ENCODE data around the gene ACSL4. TPM values are rescaled to one million over a fixed set of nuclear protein-coding genes. Genes with fewer than 3 reads are reported as not detected.
"Not testable (repeated sequence)": the region's sequence is repeated elsewhere in the genome, so short reads cannot be mapped to it uniquely, and the experiment has no call there.

ACSL4 gene
- polyA plus RNA-seq, 1 donor, result 22.1 TPM

DNA sequence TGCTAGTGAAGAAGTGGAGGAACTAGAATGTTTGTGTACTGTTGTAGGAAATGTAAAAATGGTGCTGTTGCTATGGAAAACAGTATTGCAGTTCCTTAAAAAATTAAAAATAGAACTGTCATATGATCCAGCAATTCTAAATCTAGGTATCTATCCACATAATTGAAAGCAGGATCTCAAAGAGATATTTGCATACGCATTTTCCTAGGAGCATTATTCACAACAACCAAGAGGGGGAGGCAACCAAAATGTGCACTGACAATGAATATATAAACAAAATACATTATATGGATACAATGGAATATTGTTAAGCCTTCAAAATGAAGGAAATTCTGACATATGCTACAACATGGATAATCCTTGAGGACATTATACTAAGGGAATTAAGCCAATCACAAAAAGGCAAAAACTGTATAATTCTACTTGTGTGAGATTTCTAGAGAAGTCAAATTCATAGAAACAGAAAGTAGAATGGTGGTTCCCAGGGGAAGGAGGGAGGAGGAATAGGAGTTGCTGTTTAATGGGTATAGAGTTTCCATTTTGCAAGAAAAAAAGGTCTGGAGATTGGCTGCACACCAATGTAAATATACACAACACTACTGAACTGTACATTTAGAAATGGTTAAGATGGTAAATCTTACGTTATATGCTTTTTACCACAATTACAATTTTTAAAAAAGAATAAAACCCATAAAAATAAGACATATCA lies 72.5 kb downstream of the ACSL4 start:
- DNase-seq, result no peak

DNA sequence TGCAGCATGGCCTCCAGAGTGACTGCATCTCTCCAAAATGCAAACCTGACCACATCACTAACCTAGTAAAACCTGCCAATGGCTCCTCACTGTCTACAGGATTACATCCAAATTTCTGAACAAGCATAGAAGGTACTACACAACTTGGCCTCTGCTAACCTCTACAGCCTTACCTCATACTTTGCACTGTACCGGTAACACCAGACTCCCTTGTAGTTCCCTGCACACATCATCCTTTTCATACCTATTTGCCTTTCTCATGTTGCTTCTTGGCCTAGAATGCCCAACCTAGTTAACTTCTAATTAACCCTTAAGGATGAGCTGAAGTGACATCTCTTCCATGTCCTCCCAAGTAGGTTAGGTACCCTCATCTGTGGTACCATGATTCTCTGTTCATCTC lies 74.7 kb downstream of the ACSL4 start:
- DNase-seq, result no peak

DNA sequence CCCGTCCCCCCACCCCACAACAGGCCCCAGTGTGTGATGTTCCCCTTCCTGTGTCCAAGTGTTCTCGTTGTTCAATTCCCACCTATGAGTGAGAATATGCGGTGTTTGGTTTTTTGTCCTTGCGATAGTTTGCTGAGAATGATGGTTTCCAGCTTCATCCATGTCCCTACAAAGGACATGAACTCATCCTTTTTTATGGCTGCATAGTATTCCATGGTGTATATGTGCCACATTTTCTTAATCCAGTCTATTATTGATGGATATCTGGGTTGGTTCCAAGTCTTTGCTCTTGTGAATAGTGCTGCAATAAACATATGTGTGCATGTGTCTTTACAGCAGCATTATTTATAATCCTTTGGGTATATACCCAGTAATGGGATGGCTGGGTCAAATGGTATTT lies 75.7 kb downstream of the ACSL4 start:
- not testable (repeated sequence) for DNase-seq

DNA sequence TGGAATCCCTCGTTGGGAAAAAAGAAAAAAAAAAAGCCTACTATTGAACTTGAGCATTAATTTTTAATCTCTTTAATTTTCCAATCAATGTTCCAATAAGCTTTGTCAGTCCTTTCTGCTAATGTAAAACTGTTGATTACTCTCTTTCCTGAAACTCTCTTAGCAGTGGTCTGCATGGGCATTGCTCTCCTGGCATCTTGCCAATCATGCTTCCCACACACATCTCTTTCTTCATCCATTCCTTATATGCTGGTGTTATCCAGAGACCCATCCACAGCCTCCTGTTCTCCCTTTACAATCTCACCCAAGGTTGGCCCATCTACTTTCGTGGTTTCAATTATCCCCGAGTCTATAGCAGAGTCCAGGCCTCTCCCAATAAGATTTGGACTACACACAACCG lies 76.3 kb downstream of the ACSL4 start:
- DNase-seq, result no peak

DNA sequence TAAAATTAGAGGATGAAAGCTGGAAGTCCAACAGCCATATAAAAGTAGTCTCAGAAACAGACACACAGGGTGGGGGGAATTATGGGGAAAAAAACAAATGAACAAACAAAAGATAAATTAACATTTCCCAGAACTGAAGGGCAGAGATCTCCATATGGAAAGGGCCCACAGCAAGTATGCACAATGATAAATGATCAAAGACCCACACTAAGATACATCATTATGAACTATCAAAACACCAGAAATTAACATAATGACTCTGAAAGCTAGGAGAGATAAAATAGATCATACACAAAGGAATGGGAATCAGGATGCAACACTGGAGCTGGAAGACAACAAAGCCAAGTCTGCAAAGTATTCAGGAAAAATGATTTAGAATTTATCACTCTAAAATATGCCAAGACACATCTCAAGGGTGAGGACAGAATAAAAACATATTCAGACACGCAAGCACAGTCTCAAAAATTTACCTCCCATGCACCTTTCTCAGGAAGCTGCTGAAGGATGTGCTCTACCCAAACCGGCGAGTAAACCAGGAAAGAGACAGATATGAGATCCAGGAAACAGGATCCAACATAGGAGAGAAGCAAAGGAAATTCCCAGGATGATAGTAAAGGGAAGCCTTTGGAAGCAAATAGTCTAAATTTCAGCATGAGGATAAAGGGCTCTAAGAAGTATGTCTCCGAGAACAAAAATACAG lies 77.4 kb downstream of the ACSL4 start:
- DNase-seq, result no peak

DNA sequence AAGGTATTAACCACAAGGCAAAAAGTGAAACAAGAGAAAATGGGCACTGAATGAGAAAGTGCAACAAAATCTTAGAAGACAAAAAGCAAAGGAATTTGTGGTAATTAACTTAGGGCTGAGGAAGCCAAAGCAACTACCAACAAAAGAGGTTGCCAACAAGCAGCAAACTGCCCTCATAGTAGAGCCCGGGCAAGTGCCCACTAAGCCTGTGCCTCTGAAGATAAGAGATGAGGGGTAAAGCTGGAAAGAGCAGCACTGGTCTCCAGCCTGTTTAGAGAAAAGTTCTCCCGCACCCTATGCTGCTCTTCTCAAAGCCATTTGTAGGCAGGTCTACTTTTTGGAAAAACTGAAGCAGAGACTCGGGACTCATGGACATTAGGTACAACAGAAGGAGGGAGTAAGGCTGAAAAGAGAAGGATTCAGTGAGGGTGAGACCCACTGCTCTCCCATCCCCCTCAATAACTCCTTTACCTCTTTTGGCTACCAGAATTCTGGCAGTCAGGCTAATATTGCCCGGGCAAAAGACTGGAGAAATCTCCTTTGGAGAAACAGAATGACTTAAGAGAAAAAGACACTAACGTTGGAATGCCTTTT lies 78.4 kb downstream of the ACSL4 start:
- DNase-seq, result no peak

DNA sequence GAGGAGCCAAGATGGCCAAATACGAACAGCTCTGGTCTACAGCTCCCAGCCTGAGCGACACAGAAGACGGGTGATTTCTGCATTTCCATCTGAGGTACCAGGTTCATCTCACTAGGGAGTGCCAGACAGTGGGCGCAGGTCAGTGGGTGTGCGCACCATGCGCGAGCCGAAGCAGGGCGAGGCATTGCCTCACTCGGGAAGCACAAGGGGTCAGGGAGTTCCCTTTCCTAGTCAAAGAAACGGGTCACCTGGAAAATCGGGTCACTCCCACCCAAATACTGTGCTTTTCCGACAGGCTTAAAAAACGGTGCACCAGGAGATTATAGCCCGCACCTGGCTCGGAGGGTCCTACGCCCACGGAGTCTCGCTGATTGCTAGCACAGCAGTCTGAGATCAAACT lies 88.4 kb downstream of the ACSL4 start:
- DNase-seq, result not testable (repeated sequence)

DNA sequence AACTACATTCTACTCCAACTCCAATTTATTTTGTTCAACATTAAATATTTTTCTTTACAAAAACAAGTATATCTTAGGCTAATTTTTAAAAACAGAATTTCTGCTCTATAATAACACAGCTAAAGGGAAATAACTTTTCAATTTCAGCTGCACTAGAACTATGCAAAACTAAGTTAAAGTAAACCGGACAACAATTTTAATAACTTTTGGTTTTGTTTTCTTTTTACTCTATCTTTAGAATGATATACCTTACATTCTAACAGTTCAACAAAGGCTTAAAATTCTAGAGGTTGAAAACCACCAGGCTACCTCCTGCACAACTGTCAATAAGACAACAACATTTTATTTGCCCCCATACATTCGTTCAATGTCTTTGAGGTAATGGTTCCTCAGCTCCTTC lies 89.4 kb downstream of the ACSL4 start:
- DNase-seq, result no peak

DNA sequence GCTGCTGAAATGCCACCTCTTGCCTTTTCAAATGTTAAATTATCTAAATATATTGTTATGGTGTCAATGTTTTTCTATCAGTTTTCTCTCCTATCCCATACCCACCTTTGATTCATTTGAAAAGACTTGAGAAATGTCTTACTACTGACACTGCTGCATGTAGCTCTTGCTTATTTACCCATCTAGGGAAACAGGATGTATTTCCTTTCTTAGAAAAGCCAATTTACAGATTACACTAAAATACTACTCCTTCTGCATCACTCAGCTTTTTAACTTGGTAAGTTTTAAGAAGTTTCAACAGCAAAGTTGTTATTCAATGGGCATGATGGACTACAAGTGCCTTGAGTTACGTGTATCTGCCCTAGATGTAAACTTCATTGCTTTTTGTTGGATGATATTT lies 94.9 kb downstream of the ACSL4 start:
- DNase-seq, result no peak

DNA sequence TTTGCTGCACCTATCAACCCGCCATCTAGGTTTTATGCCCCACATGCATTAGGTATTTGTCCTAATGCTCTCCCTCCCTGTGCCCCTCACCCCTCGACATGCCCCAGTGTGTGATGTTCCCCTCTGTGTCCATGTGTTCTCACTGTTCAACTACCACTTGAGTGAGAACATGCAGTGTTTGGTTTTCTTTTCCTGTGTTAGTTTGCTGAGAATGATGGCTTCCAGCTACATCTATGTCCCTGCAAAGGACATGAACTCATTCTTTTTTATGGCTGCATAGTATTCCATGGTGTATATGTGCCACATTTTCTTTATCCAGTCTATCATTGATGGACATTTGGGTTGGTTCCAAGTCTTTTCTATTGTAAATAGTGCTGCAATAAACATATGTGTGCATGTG lies 95.6 kb downstream of the ACSL4 start:
- DNase-seq, result not testable (repeated sequence)

DNA sequence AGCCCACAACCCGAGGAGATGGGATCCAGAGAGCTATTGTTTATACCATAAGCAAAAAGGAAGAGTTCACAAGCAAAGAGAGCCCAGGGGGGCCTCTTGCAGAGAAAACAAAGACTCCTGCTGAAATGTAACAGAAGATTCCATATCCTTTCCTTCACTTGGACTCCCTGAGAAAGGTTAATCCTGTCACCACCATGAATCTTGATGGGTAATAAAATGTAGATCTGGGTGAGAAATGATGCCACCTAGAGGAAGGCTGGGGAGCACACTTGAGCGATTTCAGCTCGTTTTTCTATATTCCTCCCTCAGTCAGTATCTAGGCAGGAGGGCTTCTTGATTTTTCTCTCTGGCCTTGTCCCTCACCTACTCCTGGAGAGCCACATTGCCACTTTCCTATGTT lies 97.9 kb downstream of the ACSL4 start:
- no peak for DNase-seq

DNA sequence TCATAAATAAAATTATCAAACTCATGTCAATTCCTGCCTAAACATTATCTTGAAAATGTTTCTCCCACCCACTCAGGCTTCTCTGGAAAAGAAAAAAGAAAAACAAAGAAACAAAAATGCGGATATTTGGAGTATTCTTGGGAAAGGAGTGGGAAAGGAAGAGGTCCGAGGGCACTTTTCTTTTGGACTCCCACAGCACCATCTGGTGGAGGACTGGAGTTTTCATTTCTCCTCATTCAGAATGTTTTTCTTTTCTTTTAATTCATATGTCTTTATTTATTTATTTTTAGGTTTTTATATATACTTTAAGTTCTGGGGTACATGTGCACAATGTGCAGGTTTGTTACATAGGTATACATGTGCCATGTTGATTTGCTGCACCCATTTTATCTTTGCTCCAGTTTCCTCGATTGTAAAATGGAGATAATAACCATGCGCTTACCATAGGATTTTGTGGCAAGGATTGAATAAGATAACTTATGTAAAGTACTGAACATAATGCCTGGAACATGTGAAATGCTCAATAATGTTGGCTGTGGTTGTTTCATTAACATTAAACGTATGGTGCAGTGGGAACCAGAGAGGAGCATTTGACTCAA lies 100.1 kb downstream of the ACSL4 start:
- no peak for DNase-seq

DNA sequence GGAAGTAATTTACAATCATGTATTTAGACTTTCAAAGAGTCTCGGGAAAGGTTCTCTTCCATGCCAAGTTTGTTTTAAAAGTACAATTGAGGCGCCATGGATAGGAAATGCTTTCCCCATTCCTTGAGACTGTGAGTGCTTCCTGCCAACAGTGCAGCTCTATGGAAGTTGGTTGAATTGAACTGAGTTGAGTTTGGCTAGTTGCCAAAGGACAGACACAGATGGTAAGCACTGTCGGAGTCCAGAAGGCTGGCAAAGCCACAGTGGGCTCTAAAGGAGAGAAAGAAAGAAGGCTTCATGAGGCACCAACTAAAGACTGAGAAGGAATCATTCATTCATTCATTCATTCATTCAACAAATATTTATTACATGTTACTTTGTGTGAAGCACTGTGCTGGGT lies 103.7 kb downstream of the ACSL4 start:
- DNase-seq, result no peak

DNA sequence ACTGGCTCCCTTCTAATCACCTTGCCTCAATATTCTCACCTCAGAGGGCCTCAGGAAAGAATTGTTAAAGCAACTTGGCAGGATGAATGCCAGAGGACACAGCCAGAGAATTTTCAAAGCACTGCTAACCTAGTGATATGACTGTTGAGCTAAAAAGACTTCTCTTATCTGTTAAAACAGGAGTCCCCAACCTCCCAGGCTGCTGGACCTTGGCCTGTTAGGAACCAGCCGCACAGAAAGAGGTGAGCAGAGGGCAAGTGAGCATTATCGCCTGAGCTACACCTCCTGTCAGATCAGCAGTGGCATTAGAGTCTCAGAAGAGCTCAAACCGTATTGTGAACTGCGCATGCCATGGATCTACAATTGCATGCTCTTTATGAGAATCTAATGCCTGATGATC lies 106.4 kb downstream of the ACSL4 start:
- DNase-seq, result no peak

DNA sequence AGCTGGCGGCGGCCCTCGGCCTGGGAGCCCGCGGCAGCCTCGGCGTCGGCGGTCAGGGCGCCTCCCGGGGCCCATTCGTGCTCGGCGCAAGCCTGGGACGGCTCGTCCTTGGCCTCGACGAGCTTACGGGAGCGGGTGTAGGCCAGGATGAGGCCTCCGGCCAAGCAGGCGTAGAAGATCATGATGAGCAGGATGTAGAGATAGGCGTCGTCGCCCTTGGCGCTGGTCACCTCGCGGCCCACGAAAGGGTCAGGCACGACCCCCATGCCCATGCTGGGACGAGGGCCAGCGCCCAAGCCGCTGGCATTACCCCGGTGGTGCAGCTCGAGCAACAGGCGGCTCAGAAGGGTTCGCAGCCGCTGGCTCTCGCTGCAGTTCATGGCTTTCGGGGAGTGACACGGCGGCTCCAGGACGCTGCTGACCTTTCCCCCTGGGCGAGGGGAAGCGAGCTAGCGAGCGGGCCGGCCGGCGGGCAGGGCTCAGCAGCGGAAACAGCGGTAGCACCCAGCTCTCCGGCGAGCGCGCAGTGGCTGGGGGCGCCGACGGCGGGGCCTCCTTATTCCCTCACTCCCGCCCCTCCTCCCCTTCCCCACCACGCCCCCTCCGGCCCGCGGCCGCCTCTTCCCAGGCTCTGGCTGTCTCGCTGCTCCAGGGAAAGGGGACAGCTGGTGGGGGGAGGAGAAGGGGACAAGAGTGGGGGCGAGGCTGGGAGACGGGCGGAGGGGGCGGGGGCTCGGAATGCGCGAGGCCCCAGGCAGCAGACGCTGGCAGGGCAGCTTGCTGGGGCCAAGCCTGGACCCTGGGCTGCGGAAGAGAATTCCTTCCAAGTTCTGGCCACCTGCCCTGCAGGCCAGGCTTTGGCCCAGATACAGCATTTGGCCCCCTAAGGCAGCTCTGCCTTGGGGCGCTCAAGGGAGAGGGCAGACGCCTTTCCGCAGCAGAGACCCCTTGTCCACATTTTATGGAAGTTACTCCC lies 108.1 kb downstream of the ACSL4 start, which contains the start of gene KCNE5:
Gene KCNE5 (minus strand): TSS at position 532 of the 976 bp plus-strand sequence. CDS start 152 bp downstream, at position 380.
- DNase-seq, result no peak

DNA sequence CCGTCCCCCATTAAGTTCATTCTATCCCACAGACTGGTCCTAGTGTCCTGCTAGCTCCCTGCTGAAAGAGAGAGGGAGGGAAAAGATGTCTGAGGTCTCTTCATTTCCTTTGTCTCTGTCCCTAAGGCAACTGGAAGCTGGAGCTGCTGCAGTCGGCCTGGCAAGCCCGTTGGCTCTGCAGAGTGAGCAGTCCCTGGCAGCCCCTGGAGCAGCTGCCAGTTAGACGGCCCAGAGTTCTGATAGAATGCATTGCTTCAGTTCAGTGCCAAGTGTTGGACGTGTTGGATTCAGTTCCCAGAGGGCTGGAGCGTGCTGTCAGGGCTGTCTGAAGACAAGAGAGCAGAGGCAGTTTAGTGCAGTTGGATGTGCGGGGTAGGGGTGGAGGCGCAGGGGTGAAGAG lies 109.1 kb downstream of the ACSL4 start:
- DNase-seq, result no peak

DNA sequence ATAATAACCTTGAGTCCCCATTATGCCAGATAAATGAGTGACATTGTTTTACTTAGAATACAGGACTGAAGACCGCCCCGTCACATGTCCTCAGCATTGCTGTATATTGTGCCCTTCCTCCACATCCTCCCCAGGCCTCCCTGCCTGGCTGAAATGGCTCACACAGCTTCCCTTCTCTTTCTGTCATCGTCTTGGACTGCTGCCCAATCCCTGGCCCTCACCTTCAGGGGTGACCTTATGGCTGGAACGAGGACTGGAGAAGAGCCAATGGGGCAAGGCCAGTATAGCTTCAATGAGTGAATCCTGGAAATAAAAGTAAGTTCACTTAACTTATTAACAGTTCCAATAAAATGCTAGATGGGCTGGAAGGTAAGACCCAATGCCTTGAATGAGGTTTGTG lies 110.8 kb downstream of the ACSL4 start:
- no peak for DNase-seq

DNA sequence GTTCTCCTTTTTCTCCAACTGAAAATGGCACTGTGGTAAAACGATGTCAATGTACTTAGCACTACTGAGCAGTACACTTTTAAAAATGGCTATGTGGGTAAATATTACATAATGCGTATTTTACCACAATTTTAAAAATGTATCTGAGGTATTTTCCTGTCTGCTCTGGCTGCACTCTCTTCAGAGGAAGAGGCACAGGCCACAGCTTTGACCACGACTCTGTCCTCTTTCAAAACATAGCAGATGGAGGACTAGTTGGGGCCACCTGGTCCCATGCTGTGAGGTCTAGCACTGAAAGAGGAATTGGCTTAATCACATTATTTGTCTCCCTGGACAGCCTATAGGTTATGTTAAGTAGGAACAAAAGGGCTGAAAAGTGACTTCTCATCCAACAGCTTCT lies 113.3 kb downstream of the ACSL4 start:
- no peak for DNase-seq

DNA sequence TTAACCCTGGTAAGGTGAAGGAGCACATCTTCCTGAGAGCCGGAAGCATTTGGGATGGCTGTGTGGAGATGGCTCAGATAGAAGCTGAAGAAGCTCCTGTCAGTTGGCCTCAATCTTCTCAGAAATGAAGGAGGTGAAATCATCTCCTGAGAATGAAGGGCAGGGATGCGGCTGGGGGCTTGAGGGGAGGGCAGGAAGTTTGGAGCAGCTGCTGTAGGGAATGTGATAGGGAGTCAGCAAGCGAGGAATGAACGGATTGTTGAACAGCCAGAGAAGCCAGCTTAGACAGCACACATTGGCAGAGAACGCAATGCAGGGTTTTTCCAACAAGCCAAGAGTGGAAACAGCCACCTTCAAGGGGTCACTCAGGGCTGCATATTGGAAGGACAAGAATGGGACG lies 118.1 kb downstream of the ACSL4 start:
- DNase-seq, result no peak

DNA sequence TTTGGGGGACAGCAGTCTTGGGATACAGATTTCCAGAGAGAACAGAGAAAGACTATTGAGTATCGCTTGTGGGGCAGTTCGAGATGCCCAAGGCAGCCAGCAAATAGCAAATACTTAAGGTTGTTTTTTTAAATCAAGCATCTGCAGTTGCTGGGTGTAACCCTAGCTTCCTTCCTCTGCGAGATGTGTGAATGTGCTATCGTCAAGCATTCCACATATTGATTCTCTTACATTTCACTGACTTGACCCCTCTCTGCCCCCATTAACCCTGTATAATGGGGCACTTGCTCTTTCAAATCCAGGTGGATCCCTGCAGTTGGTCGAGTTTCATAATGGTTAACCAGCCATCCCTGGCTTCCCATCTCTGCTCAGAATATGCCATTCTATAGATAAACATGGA lies 131.6 kb downstream of the ACSL4 start:
- DNase-seq, result no peak

DNA sequence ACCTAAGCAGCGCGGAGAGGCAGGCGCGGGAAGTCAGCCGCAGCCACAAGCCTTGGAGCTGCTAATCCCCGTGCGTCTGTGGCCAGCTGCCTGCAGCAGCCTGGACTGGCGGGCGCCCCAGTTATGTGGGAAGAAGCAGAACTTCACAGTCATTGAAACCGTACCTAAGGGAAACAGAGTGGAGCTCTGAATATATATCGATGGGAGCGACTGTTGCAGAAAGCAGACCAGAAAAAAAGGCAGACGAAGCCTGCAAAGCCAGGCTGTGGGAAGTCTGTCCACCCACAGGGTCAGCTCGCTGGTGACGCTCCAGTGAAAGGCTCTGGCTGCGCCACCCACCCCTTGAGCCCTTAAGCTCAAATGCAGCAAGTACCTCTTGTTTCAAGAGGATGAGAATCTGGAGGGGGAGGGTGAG lies 132.8 kb downstream of the ACSL4 start:
- DNase-seq, result peak; percentile 34

DNA sequence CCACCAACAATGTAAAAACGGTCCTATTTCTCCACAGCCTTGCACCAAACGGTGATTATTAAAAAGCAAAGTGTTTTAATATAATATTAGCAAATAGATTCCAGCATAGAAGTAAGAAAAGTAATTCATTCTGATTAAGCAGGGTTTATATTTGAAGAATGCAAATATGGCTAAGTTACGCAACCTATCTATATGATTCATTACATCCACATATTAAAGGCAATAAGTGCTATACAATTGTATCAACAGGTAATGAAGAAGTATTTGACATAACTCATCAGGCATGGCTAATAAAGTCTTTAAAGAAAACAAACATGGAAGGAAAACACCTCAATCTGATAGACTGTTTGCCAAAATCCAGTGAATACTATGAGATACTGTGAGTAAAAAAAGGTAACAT lies 137.0 kb downstream of the ACSL4 start:
- no peak for DNase-seq
